C4-2B (cell line): ENCODE data around the gene POGZ.

ENCODE experiments used
- H3K27ac ChIP-seq: fragments of 450-650 bp; 2 replicates; pipeline ENCODE4 v1.5.1; 2017
- CTCF ChIP-seq: fragments of 450-650 bp; conservative IDR thresholded peaks from 2 replicates; pipeline ENCODE4 v1.5.1; 2017; ENCODE audit warnings: mild to moderate bottlenecking
- ZFX ChIP-seq: fragments of 450-650 bp; IDR thresholded peaks from 2 replicates; pipeline ENCODE4 v1.6.1; 2017

The POGZ gene

GRCh38 chr1:151386002-151386401 lies 73.3 kb downstream of the POGZ start:
- no peak overlapping the region for H3K27ac ChIP-seq
- TF ChIP-seq ZFX (no peak), CTCF (no peak)

- TF ChIP-seq ZFX (no peak), CTCF (no peak)
Observed at GRCh38 chr1:151384584-151384983, 74.7 kb downstream of the POGZ start.

GRCh38 chr1:151377150-151377884 lies 82.0 kb downstream of the POGZ start:
- H3K27ac ChIP-seq = peak overlapping the region; percentile 17; the same call in 1 of the 2 replicates
- TF ChIP-seq ZFX = no peak
- TF ChIP-seq CTCF = no peak

More at GRCh38 chr1:151384584-151384983, 74.7 kb downstream of the POGZ start:
- H3K27ac ChIP-seq = no peak overlapping the region

- H3K27ac ChIP-seq = peak overlapping the region; percentile 96
- TF ChIP-seq CTCF (no peak), ZFX (no peak)
Observed at GRCh38 chr1:151373196-151373595, 86.1 kb downstream of the POGZ start.

GRCh38 chr1:151372058-151372934 lies 87.0 kb downstream of the POGZ start, which contains the start of gene SELENBP1:
SELENBP1 (minus strand) TSS chr1:151372705; CDS start chr1:151372641, 64 bp downstream.
- TF ChIP-seq ZFX = peak; percentile 46; the same call in 1 of the 2 replicates
- TF ChIP-seq CTCF = no peak
- peak within 1 kb of the TSS; percentile 96 for H3K27ac ChIP-seq

- H3K27ac ChIP-seq = peak overlapping the region; percentile 96
- TF ChIP-seq CTCF (no peak), ZFX (no peak)
Observed at GRCh38 chr1:151371370-151372057, 87.8 kb downstream of the POGZ start.
